PC-3 (cell line): ENCODE measurements around the gene RPL10A.

Experiments used
- CTCF ChIP-seq: fragments of 300-600 bp; sonication (generic); conservative IDR thresholded peaks from 2 replicates; pipeline ENCODE4 v1.5.1; 2017; ENCODE audit warnings: antibody characterized with exemption, low read depth, mild to moderate bottlenecking, low read length
- EZH2 ChIP-seq: fragments of 300-600 bp; sonication (generic); IDR thresholded peaks from one replicate; pipeline ENCODE4 v1.6.1; 2017; ENCODE audit warnings: antibody characterized with exemption, mild to moderate bottlenecking, low read length; ENCODE audit not compliant: unreplicated experiment

DNA sequence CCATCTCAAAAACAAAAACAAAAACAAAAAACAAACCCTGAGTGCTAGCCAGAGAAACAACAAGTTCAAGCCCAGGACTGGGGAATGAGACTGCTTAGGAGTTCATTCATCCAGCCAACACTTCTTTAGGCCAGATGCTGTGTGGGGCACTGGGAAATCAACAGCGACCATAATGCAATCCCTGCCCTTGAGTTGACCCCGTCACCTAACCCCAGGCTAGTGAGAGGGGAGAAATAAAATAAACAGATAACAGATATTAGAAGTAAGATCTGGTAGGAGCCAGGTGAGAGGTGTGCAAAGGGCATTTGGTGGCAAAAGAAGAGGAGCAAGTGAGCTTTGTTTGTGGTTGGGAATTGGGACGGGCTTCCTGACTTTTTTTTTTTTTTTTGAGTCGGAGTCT lies 4.9 kb upstream of the RPL10A start:
- TF ChIP-seq CTCF (no peak), EZH2 (no peak)
